ENCODE measurements around the gene BAHCC1.

The BAHCC1 gene

DNA sequence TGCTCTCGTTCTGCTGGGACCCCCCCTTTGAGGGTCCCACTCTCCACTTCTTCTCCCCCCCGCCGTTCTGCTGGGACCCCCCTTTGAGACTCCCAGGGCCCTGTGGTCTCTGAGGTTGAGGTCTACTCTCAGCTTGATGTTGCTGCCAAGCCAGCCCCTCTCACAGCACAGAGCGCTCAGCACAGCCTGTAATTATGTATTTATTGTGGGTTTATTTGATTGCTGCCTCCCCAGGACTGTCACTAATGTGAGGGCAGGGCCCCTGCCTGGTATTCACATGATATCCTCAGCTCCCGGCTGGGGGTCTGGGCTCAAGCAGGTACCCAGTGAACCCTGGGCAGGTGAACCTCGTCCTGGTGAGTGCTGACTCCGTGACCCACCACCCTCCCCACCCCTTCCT is 81.9 kb downstream of the BAHCC1 start:
- in situ Hi-C loops (cut with MboI; ENCODE audit: low sequenced_read_pairs), result no loop called here

DNA sequence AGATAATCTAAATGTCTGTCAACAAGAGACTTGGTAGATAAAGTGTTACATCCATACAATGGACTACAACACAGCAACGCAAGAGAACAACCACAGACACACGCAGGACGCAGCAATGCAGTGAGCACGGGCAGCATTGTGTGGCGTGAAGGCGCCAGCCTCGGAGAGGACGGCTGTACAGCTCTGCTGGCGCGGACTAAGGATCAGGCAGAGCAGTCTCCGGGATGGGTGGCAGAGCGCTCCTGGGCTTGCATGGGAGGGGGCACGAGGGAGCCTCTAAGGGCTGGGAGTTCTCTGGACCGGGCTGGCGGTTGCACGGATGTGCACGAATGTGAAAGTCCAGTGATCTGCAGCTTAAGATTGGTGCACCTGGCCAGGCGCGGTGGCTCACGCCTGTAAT is 82.9 kb downstream of the BAHCC1 start:
- in situ Hi-C loops (cut with MboI; ENCODE audit: low sequenced_read_pairs), result no loop called here

DNA sequence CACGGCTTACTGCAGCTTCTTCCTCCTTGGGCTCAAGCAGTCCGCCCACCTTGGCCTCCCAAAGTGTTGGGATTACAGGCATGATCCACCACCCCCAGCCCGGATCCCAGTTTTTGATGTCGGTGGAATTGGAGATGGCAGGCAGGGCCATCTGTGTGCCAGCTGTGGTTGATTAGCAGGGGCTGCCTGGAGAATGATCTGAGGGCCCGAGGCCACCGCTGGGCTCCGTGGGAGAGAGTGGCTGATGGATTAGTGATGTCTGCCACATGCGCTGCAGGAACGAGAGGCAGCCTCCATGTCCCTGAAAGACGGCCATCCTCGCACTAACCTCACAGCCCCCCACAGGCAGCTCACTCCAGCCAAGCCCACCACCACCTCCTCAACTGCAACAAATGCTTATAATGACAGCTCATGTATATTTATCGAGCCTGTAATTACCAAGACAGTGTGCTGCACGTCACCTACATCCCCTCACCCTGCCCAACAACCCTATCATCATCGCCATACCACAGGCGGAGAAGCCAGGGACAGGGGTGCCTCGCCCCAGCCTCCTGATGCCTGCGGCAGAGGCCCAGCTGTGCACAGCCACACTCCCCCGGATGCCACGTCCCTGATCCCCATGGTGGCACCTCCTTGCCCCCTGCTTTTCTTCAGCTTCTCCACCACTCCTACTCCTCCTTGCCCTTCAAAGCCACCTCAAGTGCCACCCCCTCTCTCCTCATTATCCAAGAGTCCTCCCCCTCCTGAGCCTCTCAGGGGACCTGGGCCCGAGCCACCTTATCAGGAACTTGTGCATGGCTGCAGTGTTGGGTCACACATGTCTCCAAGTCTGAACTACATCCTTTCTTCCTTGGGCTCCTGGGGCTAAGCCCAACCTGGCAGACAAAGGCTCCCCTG is 84.2 kb downstream of the BAHCC1 start:
- in situ Hi-C loops (cut with MboI; ENCODE audit: low sequenced_read_pairs), result loop anchor here (10.0 kb wide), 1 partner anchor 225 kb away; no protein-coding TSS in a partner anchor

DNA sequence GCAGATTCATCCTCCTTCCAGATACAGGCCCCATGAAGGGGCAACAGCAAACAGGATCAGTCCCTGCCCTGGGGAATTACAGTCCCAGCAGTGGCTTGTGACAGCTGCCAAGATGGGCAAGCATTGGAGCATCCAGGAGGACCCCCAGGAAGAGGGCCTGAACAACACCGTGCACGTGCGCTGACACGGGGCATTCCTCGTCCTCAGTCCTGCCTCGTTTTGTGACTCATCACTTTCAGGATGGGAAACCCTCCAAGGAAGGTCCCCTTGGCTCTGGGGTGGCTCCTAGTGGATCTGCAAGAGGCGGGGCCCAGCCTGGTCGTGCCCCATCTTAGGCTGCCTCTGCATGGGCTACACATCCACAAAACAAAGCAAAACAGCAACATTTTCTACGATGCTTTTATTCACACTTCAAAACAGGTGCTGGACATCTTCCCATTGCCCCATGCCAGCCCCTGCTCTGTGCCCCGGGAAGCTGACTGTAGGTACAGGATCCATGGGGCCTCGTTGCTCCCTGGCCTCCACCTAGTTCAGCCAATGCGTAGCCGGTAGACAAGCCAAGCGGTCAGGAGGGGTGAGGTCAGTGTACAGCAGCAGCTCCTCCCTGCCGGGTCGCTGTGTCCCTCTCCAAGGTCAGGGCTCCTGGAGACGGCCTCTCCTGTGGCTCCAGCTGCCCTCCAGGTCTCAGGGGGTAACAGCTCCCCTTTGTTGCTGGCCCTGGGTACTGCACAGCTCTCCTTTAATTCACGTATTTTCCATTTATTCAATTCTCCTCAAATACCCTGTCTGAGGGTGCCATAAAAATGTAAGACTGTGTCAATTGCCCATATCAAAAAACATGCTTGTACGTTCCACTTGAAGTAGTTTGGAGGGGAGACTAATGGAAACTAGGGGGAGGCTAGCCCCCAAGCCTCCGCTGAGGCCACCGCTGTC is 85.1 kb downstream of the BAHCC1 start:
- in situ Hi-C loops (cut with MboI; ENCODE audit: low sequenced_read_pairs), result loop anchor here (10.0 kb wide), 1 partner anchor 226 kb away; no protein-coding TSS in a partner anchor

DNA sequence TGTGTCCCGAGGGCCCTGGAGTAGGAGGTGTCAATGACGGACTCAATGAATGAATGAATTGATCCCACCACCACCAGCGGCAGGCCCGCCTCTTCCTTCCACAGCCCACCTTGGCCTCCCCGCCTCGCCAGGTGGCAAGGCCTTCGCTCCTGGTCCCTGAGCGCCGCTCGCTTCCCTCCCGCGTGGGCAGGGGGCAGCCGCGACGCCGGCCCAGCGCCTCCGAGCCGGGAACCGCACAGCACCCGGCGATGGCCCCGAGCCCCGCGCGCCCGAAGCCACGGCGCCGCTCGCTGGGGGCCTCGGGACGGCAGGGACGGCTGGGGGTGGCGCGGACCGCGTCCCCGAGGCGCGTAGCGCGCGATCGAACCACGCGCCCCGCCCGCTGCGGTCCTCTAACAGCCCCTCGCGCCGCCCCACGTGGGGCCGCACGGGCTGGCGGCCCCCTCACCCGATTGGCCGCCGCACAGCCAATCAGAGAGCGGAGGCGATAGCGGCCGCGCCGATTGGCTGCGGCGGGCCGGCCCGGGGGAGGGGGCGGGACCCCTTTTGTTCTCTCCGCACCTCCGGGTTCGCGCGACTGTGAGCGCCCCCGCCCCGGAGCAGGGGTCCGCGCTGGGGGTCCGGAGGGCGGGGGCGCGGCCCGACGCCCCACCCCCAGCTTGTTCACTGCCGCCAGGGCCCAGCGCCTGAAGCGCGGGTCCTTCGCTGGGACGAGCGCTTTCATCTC is 86.0 kb downstream of the BAHCC1 start:
- in situ Hi-C loops (cut with MboI; ENCODE audit: low sequenced_read_pairs), result loop anchor here (10.0 kb wide), 1 partner anchor 226 kb away; no protein-coding TSS in a partner anchor

DNA sequence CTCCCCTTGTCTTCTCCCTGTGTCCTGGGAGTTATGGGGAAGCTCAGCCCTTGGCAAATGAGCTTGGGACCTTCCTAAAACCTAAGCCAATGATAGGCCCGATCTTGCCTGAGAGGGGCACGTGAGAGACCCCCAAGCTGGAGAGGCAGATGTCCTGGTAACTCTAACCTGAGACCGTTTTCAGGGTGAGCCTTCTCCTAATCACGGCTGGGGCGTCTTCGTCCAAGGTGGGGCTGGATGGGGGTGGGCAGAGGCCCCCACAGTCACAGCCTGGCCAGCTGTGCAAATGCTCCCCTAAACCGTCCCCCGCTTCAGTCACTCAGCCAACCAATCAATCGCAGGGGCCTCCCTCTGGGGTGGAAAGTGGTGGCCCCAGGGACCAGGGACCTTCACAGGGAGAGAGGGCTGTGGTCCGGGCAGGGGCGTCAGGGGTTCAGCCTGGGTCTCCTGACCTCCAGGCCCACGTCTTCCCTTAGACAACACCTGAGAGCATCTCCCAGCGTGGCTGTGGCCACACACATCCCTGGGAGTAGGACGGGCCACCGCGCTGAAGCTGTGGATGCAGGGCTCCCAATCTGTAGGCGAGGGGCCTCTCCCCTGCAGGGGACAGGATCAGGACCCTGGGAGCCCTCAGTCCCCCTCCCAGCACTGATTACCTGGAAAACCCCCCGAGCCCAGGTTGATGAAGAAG is 86.7 kb downstream of the BAHCC1 start:
- in situ Hi-C loops (cut with MboI; ENCODE audit: low sequenced_read_pairs), result loop anchor here (10.0 kb wide), 1 partner anchor 227 kb away; no protein-coding TSS in a partner anchor

DNA sequence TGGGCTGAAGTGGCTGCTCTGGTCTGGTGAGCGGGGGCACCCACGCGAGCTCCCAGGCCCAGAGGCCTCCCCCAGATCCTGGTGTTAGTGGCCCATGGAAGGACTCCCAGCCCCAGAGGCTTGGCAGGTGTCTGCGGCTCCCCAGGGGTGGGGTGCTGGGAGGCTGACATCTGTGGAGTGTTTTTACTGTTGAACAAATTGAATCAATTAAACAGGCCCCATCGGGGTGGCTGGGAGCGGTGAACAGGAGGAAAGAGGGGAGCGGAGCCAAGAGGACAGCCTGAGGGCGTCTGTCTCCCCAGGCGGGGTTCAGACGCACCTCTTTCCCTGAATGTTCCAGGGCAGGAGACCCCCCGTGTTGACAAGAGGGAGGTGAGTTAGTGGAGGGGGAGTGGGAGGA is 87.4 kb downstream of the BAHCC1 start:
- in situ Hi-C loops (cut with MboI; ENCODE audit: low sequenced_read_pairs), result loop anchor here (10.0 kb wide), 1 partner anchor 228 kb away; no protein-coding TSS in a partner anchor

DNA sequence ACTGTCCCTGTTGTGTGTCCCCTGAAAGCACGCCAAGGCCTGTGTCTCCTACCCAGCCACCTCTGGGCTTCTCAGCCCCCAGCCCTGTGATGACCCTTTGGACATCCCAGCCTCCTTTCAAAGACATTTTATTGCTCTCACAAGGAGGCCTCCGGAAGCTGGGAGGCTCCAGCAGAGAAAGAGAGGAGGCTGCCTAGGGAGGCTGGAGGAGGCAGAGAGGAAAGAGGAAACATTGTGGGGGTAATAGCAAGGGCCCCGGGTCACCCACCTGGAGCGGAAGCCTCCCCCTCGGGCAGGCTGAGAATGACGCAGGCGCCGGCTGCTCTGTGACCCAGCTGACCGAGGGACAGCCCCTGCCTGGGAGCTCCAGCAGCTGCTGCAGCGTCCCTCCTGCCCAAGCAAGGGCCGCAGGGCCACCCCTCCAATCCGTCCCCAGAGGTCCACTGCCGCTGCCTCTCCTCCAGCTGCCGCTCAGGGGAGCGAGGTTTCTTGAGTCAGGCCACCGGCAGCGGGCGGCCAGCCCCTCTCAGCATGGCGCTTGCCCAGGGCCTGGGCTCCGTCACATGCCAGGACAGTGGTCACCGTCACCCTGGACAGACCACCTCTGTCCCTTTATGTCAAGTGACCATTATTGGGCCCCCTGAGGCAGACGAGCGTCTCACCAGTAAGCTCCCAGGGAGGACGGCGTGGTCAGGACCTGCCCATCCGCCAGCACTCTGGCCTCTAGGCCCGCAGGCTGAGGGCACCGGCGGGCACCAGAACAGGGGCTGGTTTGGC is 88.0 kb downstream of the BAHCC1 start:
- in situ Hi-C loops (cut with MboI; ENCODE audit: low sequenced_read_pairs), result loop anchor here (10.0 kb wide), 1 partner anchor 228 kb away; no protein-coding TSS in a partner anchor

DNA sequence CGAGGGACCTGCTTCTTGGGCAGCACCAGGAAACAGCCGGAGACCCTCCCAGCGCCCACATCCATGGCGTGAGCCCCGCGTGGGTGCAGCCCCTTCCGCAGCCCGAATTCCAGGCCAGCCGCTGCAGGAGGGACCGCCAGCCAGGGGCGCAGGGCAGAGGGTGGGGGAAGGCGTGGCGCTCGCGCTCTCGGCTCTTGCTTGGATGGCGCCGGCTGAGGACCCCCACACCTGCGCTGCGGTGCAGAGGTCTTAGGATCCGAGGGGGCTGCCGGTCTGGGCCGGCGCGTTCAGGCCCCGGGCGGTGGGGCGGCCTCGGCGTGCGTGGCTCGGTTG is 88.6 kb downstream of the BAHCC1 start:
- in situ Hi-C loops (cut with MboI; ENCODE audit: low sequenced_read_pairs), result loop anchor here (10.0 kb wide), 1 partner anchor 229 kb away; no protein-coding TSS in a partner anchor

DNA sequence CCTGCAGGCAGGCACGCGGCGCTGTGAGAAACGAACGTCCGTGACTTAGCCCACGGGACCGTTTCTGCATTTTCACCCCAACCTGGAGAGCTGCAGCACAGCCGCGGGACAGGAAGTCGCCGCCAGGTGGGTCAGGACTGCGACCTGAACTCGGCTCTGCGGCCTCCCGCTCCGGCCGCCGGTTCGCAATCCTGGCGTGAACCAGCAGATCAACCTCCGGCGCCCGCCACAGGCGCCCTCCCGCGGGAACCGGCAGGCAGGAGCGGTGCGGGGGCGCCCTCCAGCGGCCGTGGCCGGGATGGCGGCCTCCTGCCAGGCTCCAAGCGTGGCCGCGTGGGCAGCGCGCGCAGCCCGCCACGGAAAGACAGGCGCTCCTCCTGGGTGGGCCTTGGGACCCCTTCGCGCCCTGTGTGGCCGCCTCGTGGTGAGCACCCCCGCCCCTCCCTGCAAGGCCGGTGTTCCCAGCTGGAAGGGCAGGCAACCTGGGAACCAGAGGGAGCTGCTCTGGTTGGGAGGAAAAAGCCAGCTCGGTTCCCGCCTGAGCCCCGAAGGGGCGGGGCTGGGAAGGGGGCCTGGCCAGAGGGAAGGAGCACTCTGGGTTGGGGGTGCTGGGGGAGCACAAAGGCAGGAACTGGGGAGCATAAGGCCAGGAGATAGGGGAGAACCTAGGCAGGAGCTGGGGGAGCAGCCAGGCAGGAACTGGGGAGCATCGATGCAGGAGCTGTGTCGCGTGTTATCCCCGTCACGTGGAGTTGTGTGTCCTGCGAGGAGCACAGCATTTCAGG is 89.1 kb downstream of the BAHCC1 start:
- in situ Hi-C loops (cut with MboI; ENCODE audit: low sequenced_read_pairs), result loop anchor here (10.0 kb wide), 1 partner anchor 230 kb away; no protein-coding TSS in a partner anchor

DNA sequence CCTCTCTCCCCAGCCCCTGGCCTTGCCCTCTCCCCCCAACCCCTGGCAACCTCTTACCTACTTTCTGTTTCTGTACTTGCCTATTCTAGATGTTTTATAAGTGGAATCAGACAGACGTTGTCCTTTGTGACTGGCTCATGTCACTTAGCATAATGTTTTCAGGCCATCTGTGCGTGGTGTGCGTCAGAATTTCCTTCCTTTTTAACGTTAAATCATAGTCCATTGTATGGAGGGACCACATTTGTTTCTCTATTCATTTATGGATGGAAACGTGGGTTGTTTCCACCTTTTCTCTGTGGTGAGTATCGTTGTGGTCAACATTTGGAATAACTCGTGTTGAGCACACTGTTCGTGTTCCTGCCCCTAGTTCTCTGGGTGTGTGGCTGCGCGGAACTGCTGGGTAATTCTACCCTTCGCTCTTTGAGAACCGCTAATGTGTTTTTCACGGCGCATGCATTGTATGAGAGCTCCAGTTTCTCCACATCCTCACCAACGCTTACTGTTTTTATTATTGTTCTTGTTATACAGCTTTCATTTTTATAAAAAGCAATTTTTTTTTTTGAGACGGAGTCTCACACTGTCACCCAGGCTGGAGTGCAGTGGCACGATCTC is 91.0 kb downstream of the BAHCC1 start:
- in situ Hi-C loops (cut with MboI; ENCODE audit: low sequenced_read_pairs), result loop anchor here (10.0 kb wide), 1 partner anchor 232 kb away; no protein-coding TSS in a partner anchor

DNA sequence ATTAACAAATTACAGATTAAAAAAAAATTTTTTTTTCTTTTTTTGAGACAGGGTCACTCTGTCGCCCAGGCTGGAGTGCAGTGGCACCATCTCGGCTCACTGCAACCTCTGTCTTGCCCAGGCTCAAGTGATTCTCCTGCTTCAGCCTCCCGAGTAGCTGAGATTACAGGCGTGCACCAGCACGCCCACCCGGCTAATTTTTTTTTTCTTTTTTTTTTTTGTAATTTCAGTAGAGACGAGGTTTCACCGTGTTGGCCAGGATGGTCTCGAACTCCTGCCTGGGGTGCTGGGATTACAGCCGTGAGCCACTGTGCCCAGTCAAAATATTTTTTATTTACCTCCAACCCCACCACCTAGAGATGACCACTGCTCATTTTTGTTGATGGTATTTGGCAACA is 91.8 kb downstream of the BAHCC1 start:
- in situ Hi-C loops (cut with MboI; ENCODE audit: low sequenced_read_pairs), result loop anchor here (10.0 kb wide), 1 partner anchor 232 kb away; no protein-coding TSS in a partner anchor

DNA sequence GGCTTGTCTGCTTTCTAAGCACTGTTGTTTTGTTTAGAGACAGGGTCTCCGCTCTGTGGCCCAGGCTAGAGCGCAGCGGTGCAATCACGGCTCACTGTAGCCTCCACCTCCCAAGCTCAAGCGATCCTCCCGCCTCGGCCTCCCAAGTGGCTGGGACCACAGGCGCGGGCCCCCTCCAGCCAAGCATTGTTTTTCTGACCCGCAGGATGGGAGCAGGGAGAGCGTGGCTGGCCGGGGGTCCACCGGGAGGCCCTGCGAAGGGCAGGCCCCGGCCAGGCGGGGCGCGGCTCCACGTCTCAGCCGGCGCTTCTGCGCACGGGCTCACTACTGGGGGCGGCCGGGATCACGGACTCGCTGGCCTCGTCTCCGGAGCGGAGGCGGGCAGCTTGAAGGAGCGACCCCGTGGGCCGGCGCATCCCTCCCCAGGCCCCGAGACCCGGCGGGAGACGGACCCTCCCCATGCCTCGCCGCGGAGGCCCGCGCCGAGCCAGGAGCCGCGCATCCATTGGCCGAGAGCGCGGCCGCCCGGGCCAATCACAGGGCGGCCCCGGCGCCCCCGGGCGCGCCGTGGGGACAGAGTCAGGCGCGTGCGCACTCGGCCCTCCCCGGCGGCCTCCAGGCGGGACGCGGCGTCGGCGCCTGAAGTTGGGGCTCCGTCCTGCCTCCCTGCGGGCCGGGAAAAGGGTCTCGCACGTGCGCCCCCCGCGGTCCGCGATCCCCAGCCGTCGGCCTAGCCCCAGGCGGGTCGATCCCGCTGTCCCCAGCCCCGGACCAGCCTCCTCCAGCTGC is 92.4 kb downstream of the BAHCC1 start:
- in situ Hi-C loops (cut with MboI; ENCODE audit: low sequenced_read_pairs), result loop anchor here (10.0 kb wide), 1 partner anchor 233 kb away; no protein-coding TSS in a partner anchor

DNA sequence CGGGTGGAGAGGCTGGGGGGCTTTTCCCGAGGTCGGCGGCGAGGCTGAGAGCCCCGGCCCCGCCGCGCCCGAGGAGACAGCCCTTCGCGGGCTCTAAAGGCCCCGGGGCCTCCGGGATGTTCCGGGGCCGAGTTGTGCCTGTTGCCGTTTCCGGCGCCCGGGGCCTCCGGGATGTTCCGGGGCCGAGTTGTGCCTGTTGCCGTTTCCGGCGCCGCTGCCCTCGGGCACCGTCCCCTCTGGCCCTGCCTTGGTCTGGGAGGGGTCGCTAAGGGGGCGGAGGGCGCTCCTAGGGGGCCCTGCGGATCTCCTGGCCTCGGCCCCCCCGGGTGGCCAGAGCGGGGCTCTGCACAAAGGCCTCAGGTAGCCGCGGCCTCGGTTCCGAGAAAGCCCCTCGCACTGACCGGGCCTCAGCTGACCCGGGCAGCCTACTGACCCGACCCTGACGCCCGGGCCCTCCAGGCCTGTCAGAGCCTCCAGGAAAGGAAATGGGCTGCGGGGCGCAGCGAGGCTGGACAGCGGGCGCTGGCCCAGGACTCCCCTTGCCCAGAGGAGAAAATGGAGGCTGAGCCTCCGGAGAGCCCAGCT is 93.1 kb downstream of the BAHCC1 start:
- in situ Hi-C loops (cut with MboI; ENCODE audit: low sequenced_read_pairs), result loop anchor here (10.0 kb wide), 1 partner anchor 234 kb away; no protein-coding TSS in a partner anchor

DNA sequence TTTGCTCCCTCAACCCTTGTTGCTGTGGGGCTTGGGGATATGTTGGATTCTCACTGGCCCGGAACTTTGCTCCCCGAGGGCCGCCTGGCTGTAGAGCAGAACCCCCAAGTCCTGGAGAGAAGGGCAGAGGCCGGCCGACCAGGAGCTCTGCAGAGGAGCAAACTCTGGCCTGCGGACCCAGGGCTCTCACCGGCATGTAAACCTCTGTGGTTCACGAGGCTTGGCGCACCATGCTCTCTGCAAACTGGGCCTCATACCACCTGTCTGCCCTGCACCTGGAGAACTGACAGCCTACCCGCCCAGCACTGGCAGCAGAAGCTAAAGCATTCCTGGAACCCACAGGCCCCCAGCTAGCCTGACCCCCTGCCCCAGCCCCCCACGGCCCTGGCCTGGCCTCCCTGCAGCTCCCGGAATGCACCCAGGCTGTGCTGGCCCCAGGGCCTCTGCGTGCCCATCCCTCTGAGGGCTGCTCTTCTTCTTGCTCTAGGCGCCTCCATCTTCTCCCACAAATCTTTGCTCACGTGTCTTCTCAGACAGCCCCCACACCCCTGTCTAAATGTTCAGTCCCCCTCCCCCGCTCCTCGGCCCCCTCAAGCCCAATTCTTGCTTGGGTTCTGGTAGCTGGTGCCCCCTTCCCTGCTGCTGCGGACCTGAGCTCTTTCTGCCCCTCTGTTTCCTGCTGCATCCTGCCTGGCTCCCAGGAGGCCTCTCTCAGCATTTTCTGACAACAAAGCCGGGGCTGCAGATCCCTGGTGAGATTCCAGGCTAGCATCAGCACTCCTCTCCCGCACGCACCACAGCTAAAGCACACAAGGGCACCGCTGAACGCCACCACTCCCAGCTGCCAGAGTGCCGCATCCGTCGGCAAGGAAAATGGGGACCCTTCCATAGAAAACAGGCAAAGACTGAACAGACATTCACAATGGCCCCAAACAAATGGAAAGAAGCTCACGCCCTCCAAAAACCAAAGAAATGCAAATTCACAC is 94.0 kb downstream of the BAHCC1 start:
- in situ Hi-C loops (cut with MboI; ENCODE audit: low sequenced_read_pairs), result loop anchor here (10.0 kb wide), 1 partner anchor 235 kb away; no protein-coding TSS in a partner anchor

All from HL-60/S4 treated with phorbol 12-myristate 13-acetate at 8.2 ng/mL for 4 days and 3 days (cell line).